HS-5 (cell line): ENCODE data around the gene NLK.
"Not testable (repeated sequence)": the region's sequence is repeated elsewhere in the genome, so short reads cannot be mapped to it uniquely, and the experiment has no call there.

ENCODE experiments used
- DNase-seq: peaks from one replicate; pipeline ENCODE4 v3.0.0-alpha.2; 2012; ENCODE audit warnings: low read depth

The NLK gene

DNA sequence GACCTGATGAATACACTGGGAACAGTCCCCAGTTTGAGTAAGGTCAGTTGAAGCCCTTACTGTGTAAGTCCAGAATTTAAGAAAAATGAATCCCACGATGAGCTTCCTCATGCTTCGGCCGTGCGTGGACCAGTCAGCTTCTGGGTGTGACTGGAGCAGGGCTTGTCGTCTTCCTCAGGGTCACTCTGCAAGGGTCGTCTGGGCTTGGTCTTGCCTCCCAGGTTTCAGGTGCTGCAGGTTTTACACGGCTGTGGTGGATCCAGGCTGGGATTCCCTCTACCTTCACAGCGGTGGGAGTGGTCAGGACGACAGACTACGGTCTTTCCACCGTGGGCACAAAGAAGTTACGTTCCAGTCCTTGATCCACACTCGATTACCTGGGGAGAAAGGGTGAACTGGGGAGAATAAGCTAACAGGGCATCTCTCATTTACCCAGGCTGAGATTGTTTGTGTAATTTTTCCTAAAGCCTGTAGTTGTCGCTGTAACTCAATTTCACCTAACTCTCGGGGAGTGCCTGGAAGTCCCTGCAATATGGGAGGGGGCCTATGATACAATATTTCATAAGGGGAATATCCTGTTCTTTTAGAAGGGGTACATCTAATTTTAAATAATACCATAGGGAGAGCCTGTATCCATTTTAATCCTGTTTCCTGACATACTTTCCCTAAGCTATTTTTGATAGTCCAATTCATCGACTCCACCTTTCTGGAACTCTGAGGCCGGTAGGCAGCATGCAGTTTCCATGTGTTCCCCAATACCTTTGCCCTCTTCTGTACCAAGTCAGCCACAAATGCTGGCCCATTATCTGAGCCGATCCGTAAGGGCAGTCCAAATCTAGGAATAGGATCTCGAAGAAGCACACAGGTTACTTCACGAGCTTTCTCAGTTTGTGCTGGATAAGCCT, 190.7 kb downstream of the NLK start:
- DNase-seq: not testable (repeated sequence)

DNA sequence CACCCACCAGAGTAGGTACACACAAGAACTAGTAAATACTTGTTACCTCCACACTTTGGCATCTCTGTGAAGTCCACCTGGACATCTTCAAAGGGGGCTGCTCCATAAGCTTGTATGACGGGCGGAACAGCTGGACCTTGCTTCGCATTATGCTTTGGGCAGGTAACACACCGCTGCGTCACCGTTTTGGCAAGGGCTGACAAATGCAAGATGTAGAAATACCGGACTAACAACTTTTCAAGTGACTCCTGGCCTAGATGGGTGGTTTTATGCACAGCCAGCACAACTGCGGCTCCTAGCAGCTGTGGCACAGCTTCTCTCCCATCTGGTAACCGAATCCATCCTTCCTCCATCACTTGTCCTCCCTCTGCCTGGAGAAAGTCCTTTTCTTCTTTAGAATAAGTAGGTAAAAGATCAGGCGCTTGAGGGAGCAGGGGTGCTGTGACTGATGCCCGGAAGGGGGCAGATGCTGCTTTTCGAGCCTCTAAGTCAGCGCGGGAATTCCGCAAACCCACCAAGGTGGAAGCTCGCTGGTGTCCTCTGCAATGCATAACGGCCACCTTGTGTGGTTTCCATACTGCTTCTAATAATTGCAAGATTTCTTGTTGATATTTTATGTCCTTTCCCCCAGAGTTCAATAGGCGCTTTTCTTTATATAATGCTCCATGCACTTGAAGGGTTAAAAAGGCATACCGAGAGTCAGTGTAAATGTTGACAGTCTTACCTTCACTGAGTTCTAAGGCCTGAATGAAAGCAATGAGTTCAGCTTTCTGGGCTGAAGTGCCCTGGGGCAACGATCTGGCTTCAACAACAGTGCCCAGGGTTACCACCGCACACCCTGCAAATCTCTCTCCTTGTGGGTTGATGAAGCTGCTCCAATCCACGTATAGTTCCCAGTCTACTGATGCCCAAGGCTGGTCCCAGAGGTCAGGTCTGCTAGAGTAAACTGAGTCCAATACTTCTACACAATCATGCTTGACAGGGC, 191.7 kb downstream of the NLK start:
- not testable (repeated sequence) for DNase-seq

DNA sequence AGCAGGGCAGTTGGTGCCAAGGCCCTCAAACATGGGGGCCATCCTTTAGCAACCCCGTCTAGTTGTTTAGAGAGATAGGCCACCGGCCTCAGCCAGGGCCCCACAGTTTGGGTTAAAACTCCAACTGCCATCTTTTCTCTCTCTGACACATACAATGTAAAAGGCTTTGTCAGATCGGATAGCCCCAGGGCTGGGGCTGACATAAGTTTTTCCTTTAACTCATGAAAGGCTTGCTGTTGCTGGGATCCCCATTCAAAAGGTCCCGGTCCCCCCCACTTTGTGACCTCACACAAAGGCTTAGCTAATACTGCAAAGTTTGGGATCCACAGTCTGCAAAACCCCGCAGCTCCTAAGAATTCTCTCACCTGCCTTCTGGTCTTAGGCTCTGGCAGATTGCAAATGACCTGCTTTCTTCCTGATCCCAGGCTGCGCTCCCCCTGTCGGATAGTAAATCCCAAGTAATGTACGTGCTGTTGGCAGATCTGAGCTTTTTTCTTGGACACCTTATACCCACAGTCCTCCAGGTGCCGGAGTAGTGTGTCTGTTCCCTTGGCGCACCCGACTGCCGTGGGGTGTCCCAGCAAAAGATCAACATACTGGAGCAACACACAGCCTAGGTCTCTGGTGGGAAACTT, 192.7 kb downstream of the NLK start:
- not testable (repeated sequence) for DNase-seq

DNA sequence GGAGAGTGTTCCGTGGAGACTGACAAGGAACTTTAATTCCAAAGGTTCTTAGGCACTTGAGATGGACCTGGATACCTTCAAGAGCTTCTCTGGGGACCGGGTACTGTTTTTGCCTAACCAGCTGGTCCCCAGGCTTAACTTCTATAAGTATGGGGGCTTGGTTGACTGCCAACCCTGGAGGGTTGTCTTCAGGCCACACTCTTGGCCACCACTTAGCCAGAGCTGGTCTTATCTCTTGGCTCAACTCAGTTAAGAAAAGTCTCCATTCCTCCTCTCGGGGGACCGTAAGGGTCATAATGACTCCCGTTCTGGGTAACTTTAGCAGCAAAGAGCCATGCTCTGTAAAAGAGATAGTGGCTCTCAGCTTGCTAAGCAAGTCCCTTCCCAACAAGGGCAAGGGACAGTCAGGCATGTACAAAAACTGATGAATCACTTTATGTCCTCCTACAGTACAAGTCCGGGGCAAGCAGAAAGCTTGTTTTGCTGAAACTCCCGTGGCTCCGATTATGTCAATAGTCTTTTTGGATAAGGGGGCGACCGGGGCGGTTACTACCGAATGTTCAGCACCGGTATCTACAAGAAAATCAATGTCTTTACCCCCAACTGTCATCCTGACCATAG, 193.7 kb downstream of the NLK start:
- DNase-seq: not testable (repeated sequence)

DNA sequence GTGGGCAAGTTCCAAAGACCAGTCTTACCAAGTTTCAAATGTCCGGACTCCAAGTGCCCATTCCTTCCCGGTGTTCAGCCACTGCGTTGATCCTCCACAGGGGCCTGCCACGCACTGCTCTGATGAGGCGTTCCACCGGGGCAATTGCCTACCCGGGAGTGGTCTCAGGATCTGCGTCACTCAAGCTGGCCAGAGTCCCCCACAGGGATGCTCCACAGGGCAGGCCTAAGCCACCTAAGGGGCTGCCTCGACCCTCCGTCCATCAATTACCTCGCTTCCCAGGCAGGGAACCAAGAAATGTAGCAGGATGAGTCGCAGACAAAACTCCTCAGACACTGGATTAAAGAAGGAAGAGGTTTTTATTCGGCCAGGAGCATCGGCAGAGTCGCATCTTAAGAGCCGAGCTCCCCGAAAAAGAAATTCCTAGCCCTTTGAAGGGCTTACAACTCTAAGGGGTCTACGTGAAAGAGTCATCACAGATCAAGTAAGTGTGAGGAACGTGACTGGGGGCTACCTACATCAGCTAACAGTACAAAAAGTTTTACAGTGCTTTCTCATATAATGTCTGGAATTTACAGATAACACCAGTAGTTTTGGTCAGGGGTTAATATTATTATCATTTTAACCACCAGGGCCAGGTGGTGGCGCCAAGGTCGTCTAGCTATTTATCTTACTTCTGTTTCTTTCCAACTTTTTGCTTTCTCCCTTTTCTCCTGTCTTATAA, 196.2 kb downstream of the NLK start:
- DNase-seq: not testable (repeated sequence)

DNA sequence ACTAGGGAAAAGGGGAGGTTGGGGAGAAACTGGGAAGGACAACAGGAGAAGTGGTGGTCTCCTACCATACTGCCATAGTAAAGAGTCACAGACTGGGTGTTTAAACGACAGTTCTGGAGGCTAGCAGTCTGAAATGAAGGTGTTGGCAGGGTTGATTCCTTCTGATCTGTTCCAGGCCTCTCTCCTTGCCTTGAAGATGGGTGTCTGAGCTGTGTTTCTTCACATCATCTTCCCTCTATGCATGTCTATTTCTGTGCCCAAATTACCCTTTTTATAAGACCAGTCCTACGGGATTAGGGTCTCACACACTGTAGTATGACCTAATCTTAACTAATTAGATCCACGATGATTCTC, 196.8 kb downstream of the NLK start:
- DNase-seq: no peak

DNA sequence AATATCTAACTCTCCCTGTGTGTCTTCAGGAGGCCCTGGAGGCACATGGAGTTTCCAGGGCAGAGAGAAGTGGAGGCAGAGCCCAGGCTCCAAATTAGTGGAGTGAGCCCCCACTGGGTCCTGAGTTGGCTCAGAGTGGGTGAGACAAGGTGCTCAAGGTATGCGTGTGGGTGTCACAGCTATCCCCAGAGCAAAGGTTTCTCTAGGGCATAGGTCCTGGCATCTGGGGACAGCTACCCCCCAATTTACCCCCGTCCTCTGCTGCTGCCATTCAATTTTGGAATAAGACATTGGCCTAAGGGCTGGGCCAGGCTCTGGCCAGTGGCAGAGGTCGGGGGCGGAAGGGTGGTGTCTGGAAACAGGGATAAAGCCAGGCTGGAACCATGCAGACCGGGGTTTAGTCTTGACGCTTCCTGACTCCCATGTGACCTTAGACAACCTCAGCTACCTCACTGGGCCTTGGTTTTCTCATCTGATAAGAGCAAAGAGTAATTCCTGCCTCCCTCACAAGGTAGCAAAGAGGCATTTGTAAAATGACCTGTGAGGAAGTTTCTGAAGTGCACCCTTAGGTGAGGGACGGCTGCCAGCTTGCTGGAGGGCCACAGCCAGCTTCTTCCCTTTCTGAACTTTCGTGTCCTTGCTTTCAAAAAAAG, 198.3 kb downstream of the NLK start:
- no peak for DNase-seq

DNA sequence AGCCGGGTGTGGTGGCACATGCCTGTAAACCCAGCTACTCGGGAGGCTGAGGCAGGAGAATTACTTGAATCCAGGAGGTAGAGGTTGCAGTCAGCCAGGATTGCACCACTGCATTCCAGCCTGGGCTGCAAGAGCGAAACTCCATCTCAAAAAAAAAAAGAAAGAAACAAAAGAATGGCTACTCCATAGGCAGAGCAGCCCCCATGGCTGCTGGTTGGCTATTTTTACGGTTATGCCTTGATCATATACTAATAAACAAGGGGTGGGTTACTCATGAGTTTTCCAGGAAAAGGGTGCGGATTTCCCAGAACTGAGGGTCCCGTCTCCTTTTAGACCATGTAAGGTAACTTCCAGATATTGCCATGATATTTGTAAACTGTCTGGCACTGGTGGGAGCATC, 200.3 kb downstream of the NLK start:
- no peak for DNase-seq

DNA sequence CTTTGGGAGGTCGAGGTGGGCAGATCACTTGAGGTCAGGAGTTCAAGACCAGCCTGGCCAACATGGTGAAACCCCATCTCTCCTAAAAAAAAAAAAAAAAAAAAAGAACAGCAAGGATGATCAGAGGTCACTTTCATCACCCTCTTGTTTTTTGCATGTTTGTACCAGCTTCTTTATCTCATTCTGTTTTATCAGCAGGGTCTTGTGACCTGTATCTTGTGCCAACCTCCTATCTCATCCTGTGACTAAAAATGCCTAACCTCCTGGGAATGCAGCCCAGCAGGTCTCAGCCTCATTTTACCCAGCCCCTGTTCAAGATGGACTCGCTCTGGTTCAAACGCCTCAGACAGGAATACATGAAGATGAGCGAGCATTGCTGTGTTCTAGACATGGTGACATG, 200.8 kb downstream of the NLK start:
- not testable (repeated sequence) for DNase-seq

DNA sequence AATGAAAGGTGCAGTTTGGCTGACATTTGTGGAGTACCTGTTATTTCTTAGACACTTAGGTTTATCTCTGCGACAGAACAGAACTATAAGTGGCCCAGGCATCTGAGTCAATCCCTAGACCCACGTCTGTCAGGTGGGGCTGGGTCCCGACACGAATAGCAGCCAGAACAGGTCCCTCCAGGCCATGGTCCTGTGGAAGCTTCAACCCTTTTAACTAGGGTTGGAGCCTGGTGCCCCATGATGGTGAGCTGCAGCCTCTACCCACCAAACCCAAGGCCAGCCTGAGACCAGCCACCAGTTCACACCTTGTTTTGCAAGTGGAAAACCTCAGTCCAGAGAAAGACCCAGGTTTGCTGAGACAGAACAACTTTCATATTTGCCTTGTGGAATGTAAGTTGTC, 202.0 kb downstream of the NLK start:
- no peak for DNase-seq
